GM21447 (cell line): ENCODE data around the gene TLK2.
"Not testable (repeated sequence)": the region's sequence is repeated elsewhere in the genome, so short reads cannot be mapped to it uniquely, and the experiment has no call there.

ENCODE experiments used
- ATAC-seq: cut with Tn5 transposase; IDR thresholded peaks from one replicate; pipeline ENCODE4 v1.9.1; 2021; ENCODE audit not compliant: unreplicated experiment

TLK2 gene

DNA sequence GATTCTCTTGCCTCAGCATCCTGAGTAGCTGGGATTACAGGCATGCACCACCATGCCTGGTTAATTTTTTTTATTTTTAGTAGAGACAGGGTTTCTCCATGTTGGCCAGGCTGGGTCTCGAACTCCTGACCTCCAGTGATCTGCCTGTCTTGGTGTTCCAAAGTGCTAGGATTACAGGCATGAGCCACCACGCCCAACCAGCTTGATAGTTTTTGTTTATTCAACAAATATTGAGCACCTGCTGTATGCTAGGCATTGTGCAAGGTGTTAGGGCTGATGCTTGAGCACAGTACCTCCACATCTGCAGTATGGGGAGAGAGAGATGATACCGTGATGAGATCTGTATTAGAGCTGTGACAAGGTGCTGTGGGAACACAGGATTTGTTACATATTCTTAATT is 3.9 kb downstream of the TLK2 start:
- not testable (repeated sequence) for ATAC-seq

DNA sequence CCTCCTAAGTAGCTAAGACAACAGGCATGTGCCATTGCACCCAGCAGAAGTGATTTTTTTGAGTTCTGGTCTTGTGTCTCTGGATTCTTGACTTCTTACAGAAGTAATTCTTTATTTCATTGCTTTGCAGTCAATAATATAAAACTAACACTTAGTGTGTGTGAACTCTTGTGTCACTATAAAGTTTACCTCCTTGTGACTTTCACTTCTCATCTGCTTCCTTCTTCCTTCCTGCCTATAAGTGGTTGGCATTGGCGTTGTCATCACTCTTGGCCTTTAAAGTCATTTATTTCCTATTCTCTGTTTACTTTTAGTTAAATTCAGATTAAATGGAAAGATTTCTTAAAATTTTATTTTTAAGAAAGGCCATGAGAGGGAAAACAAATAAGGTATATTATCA is 12.4 kb downstream of the TLK2 start:
- ATAC-seq, result not testable (repeated sequence)

DNA sequence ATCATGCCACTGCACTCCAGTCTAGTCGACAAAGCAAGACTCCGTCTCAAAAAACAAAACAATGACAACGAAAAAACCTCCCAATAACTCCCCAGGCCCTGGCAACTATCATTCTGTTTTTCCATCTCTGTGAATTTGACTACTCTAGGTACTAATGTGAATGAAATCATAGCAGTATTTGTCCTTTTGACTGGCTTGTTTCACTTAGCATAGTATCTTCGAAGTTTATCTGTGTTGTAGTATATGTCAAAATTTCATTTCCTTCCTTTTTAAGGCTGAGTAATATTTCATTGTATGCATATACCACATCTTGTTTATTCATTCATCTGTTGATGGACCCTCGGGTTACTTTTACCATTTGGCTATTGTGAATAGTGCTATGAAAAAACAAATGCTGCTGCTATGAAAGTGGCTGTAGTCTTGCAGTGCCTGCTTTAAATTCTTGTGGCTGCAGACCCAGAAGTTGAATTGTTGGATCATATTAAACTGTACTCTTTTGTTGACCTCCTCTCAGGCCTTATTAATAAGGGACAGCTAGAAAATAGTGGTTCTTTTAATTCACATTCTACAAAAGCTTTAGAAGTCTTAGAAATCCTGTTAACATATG is 14.5 kb downstream of the TLK2 start:
- not testable (repeated sequence) for ATAC-seq

DNA sequence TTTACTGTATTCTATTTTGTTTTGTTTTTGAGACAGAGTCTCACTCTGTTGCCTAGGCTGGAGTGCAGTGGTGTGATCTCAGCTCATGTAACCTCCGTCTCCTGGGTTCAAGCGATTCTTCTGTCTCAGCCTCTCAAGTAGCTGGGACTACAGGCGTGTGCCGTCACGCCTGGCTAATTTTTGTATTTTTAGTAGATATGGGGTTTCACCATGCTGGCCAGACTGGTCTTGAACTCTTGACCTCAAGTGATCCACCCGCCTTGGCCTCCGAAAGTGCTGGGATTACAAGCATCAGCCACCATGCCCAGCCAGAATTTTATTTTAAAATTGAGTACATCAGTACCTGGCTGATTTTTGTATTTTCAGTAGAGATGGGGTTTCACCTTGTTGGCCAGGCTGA is 15.4 kb downstream of the TLK2 start:
- ATAC-seq, result not testable (repeated sequence)

DNA sequence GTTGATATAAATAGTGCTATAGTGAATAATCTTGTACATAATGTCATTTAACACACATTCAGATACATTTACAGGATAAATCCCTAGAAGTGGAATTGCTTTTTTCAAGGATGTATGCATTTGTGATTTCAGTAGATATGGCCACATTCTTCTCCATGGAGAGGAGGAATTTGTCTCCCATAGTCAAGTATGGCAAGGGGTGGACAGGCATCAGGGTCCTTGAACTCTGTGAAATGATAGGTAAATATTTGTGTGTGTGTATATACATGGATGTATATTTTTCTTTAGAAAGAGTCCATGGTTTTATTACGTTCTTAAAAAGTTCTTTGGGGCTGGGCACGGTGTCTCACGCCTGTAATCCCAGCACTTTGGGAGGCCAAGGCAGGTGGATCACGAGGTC is 17.7 kb downstream of the TLK2 start:
- not testable (repeated sequence) for ATAC-seq

DNA sequence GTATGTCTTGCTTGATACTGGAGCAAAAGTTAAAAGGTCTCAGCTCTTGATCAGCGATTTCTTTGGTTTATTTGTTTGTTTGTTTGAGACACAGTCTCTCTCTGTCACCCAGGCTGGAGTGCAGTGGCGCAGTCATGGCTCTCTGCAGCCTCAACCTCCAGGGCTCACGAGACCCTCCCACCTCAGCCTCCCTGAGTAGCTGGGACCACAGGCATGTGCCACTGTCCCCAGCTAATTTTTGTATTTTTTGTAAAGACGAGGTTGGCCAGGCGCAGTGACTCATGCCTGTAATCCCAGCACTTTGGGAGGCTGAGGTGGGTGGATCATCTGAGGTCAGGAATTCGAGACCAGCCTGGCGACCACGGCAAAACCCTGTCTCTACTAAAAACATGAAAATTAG is 20.2 kb downstream of the TLK2 start:
- ATAC-seq, result not testable (repeated sequence)

DNA sequence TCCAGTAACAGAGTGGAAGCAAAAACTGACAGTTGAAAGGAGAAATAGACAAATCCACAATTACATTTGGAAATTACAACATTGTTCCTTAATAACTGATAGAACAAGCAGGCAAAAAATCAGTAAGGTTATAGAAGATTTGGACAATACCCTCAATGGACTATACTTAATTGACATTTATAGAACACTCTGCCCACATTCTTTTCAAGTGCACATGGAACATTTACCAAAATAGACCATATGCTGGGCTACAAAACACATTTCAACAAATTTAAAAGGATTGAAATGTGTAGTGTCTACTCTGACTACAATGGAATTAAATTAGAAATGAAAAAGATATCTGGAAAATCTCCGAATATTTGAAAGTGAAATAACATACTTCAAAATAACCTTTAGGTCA is 21.8 kb downstream of the TLK2 start:
- ATAC-seq, result not testable (repeated sequence)

DNA sequence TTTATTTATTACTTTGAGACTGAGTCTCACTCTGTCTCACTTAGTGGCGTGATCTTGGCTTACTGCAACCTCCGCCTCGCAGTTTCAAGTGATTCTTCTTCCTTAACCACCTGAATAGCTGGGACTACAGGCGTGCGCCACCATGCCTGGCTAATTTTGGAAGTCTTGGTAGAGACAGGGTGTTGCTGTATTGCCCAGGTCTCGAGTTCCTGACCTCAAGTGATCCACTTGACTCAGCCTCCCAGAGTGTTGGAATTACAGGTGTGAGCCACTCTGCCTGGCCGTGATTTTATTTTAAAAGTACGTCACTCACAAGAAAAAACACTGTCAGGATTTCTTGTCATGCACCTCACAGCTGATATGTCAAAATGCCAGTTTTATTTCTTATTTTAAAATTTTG is 26.2 kb downstream of the TLK2 start:
- ATAC-seq, result not testable (repeated sequence)

DNA sequence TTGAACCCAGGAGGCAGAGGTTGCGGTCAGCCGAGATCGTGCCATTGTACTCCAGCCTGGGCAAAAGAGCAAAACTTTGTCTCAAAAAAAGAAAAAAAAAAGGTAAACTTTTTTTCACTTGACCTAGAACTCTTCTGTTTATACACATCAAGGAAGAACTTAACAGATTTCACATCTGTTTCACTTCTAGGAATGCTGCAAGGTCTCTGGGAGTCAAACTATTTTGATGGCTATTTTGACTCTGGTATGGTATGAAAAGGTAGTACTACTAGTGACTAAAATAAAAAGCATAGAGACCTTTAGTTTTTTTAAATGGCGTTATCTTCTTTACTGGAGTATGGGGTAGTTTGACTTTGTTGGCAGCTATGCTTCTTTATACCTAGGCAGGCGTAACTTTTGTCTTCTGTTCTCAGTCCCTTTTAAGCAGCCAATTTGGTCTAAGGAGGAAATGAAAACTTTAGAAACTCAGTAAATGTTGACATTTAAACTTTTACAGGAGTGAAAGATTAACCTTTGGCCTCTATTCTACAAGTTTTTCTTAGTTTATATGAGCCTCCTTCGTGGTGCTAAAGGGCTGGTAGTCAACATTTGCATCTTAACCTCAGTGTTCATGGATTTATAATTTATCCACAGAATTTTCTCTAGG is 28.7 kb downstream of the TLK2 start:
- ATAC-seq, result peak; percentile 59

DNA sequence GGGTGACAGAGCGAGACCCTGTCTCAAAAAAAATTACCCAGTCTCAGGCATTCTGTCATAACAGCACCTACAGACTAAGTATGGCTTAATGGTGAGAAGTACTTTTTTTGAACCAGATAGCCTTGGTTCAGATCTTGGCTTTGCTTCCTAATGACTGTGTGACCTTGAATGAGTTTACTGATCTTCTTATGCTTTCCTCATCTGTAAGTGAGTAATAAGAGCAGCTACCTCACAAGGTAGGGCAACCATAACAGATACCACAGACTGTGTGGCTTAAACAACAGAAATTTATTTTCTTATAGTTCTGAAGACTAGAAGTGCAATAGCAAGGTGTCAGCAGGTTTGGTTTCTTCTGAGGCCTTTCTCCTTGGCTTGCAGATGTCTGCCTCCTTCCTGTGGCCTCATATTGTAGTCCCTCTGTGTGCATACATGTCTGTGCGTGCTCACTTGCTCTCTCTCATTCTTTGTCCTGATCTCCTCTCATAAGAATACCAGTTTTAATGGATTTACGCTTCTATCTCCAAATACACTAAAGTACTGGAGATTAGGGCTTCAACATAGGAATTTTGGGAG is 31.7 kb downstream of the TLK2 start:
- ATAC-seq, result not testable (repeated sequence)

DNA sequence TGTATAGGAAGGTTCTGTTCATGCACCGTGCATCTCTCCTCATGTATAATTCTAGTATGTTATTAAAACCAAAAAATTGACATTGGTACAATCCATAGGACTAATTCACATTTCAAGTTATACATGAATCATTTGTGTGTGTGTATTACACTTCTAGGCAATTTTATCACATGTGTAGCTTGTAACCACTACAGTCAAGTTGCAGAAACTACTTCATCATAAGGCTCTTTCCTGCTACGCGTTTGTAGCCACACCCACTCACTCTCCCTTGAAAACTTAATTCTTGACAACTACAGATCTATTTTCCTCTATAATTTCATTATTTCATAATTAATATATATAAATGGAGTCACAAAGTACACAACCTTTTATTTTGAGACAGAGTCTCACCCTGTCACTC is 32.4 kb downstream of the TLK2 start:
- not testable (repeated sequence) for ATAC-seq

DNA sequence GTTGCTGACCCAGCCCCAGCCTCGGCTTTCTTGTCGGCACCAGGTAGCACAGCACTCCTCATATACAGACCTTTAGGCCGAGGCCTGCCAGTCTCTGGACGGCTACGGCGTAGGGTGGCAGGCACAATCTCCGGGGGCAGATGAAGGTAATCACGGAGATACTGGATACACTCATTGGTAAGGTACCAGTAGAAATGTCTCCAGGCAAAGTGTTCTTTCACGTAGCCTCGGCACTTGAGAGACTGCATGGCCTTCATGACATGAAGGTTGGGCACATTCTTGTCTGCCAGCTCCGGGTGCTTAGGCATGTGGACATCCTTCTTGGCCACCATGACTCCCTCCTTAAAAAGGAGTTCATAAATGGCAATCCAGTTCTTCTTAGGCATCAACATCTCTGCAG is 37.8 kb downstream of the TLK2 start:
- ATAC-seq, result not testable (repeated sequence)

DNA sequence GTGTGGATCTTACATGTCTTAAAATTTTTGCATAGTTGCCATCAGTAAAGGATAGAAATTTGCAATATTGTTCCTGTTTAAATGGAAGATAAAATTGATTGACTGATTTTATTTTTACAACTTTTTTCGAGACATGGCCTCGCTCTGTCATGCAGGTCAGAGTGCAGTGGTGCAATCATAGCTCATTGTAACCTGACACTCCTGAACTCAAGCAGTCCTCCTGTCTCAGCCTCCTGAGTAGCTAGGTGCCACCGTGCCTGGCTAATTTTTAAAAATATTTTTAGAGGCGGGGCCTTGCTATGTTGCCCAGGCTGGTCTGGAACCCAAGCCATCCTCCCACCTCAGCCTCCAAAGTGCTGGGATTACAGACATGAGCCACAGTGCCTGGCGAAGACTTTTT is 42.7 kb downstream of the TLK2 start:
- ATAC-seq, result not testable (repeated sequence)

DNA sequence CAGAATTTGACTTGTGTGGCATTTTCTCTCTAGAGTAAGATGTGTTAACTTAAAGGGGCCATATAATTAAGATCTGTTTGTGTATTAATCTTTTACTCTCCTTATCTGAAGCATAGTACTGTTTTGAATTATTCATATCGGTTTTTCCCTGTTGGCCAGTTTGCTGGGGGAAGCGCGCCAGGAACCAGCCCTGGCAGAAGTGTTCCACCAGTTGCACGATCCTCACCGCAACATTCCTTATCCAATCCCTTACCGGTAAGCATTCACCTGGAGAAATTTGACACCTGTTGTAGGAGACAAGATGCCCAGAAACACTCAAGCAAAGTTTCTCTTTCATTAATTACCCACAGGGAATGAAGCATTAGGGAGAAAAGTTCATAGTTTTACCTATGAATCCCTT is 45.5 kb downstream of the TLK2 start:
- not testable (repeated sequence) for ATAC-seq

DNA sequence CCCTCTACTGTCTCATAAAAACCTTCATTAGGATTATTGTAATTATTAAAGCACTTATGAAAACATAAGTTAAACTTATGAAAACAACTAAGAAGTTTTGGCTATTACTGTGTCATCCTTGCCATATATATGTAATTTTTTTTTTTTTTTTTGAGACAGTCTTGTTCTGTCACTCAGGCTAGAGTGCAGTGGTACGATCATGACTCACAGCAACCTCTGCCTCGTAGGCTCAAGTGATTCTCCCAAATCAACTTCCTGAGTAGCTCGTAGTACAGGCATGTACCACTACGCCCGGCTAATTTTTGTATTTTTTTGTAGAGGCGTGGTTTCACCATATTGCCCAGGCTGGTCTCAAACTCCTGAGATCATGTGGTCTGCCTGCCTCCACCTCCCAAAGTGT is 46.7 kb downstream of the TLK2 start:
- not testable (repeated sequence) for ATAC-seq

DNA sequence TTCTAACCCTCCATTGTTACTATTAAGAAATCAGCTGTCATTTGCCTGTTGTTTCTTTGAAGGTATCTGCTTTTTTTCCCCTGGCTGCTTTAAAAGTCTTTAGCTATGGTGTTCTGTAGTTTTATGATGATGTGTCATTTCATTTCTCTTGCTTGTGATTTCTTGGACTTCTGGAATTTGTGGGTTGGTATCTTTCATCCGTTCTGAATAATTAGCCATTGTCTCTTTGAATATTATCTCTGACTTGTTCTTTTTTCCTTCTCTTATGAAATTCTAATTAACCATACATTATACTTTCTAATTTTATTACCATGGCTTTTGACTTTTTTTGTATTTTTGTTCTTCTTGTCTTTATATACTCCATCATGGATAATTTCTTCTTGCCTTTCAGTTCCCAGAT is 52.3 kb downstream of the TLK2 start:
- ATAC-seq, result not testable (repeated sequence)

DNA sequence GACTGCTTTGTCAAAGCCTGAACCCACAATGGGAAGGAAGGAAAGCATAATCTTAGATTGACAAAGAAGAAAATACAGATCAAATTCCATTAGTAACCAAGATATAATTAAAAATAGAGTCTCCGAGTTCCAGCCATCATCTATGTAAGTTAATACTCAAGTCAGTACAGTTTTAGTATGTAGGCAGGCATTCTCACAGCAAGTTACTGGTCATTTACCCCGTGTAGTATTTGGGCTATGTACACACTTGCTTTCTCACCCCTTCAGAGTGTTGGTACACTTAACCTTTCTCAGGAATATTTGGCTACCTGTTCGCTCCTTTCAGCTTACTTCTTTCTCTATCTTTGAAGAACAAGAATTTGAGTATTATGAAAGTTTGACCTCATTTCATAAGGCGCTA is 57.9 kb downstream of the TLK2 start:
- ATAC-seq, result not testable (repeated sequence)

DNA sequence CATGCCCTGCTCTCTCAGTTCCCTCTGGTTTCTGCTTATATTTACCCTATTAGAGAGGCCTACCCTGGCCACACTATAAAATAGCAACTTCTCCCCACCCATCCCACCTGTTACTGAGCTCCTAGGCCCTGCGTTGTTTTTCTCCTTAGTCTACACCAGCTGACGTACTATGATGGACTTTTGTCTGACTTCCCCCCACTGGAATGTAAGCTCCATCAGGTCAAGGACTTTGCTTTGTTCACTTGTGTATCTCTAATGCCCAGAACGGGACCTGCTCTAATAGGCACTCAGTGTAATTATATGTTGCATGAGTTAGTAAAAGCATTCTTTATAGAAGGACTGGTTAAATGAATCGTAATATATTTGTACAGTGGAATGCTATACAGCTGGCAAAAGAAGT is 62.4 kb downstream of the TLK2 start:
- ATAC-seq, result not testable (repeated sequence)

DNA sequence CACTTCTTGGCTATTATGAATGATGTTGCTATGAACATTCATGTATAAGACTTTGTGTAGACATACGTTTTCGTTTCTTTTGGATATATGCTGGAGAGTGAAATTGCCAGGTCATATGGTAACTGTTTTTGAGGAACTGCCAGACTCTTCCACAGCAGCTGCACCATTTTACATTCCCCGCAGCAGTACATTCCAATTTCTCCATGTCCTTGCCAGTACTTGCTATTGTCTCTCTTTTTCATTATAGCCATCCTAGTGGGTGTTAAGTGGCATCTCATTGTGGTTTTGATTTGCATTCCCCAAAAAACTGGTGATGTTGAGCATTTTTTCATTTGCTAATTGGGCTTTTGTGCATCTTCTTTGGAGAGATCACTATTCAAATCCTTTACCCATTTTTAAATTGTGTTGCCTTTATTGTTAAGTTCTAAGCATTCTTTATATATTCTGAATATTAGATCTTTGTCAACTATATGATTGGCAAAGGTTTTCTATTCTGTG is 64.7 kb downstream of the TLK2 start:
- ATAC-seq, result not testable (repeated sequence)

DNA sequence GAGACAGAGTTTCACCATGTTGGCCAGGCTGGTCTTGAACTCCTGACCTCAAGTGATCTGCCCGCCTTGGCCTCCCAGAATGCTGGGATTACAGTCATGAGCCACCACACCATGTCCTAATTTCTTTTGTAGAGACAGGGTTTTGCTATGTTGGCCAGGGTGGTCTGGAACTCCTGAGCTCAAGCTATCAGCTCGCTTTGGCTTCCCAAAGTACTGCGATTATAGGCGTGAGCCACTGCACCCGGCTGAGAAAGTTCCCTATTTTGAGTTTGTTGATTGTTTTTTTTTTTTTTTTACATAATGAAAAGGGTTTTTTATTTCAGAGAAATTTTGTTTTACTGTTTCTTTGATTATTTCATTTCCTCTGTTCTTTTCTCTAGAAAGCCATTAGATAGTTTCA is 67.4 kb downstream of the TLK2 start:
- ATAC-seq, result not testable (repeated sequence)

DNA sequence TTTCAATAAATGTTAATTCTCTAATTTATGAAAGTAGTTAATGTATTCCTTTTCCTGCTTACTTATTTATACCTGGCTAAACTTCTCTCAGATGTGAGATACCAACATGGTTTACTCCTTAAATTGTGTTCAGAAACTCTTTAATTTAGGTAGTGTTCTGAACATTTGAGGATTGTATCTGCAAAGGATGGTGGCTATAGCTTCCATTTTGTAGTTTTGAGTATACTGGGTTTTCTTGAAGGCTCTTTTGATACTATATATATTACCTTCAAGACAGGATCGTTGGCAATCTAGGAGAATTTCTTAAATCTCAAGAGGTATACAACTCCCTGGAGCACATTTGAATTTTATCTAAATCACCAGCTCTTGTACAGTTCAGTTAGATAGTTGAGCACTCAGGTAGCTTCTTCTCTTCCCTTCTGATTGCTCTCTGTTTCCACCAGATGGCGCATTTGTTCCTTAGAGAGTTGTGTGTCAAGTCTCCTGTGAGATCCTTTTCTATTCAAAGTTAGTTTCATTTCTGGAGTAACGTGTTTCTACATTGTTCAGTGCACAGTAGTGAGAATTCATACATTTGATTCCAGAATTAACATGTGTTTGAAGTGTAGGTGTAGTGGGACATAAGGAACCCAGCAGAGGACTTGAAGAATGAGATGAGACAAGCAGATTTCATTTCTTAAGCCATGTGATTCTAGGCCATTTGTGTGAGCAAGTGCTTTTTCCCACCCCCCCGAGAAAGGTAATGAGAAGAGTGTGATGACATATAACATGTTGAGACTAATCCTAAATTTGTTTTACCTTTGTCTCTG is 74.4 kb downstream of the TLK2 start:
- peak; percentile 79 for ATAC-seq
